ENCODE results near the gene KCNK13. TPM values are rescaled to one million over a fixed set of nuclear protein-coding genes. Genes with fewer than 3 reads are reported as not detected.
"Not testable (repeated sequence)": the region's sequence is repeated elsewhere in the genome, so short reads cannot be mapped to it uniquely, and the experiment has no call there.

The KCNK13 gene
- polyA plus RNA-seq, 10 donors = 0.16 to 0.48 (median 0.42) TPM; not detected in 1

GRCh38 chr14:90193925-90194324 lies 132.1 kb downstream of the KCNK13 start:
- DNase-seq = no peak

GRCh38 chr14:90194706-90195105 lies 132.9 kb downstream of the KCNK13 start:
- no peak for DNase-seq

GRCh38 chr14:90198541-90199060 lies 136.8 kb downstream of the KCNK13 start:
- DNase-seq = no peak

GRCh38 chr14:90200546-90200945 lies 138.8 kb downstream of the KCNK13 start:
- DNase-seq = not testable (repeated sequence)

DNA sequence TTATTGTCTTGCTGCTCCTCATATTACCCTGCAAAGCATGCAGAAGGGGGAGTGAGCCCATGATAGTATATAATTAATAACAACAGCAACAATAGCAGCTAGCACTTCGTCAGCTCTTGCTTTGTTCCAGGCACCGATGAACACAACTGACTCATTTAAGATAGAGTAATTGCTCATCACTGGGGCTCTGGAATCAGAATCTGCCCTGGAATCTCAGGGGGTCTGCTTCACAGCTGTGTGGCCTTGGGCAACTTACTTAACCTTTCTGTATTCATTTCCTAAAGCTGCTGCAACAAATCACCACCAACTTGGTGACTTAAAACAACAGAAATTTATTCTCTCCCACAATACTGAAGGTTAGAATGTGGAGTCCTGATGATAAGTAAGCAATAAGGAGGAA lies 139.6 kb downstream of the KCNK13 start:
- no peak for DNase-seq

GRCh38 chr14:90204516-90204915 lies 142.7 kb downstream of the KCNK13 start:
- DNase-seq = no peak

DNA sequence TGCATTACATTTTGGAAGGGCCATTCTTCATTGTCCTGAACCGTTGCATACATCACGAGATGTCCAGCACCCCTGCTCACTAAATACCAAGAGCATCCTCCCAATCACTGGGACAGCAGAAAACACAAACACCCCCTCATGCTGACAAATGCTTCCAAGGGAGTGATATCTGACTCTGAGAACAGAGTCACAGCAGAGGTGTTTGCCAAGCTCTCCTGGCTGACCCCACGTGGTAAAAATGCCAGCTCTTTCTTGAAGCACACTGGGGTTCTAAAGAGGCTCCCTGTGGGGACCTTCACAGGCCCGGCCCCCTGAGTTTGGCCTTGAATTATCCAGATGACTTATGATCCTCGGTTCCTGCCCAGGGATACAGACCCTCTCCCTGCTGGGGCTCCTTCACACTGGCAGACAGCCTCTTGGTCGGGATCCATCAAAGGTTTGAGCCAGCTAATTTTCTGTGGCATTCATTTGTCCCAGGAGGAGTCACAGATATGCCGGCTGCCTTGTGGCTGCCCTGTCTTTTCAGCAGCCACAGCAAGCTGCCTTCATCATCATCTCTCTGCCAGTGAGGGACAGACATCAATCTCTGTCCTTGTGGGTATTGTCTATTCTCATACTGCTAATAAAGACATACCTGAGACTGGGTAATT lies 151.4 kb downstream of the KCNK13 start:
- DNase-seq = no peak

- no peak for DNase-seq
These were observed 166.7 kb downstream of the KCNK13 start for GRCh38 chr14:90228478-90228877.

DNA sequence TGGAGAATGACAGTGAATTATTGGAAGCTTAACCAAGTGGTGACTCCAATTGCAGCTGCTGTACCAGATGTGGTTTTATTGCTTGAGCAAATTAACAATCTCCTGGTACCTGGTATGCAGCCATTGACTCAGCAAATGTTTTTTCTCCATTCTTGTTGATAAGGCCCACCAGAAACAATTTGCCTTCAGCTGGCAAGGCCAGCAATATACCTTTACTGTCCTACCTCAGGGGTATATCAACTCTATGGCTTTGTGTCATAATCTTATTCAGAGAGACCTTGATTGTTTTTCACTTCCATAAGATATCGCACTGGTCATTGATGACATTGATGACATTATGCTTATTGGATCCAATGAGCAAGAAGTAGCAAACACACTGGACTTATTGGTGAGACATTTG lies 168.1 kb downstream of the KCNK13 start:
- DNase-seq = not testable (repeated sequence)

Other genes with a start within 250 kb of the KCNK13 start
- gene EFCAB11, start 107.3 kb upstream of the KCNK13 start, polyA plus RNA-seq (ENCODE audit: insufficient read length in 10 of 10) = 1 to 10 TPM; 5.6 to 9.1 (median 7.7) TPM
- 10 to 100 TPM in 5 of 10 donors, 1 to 10 TPM in 5; 7.7 to 13.5 (median 10.0) TPM for gene TDP1, start 106.1 kb upstream of the KCNK13 start, polyA plus RNA-seq (ENCODE audit: insufficient read length in 10 of 10)
- gene PSMC1, start 194.6 kb downstream of the KCNK13 start, polyA plus RNA-seq (ENCODE audit: insufficient read length in 10 of 10) = 100 to 1,000 TPM in 9 of 10 donors, 10 to 100 TPM in 1; 94.5 to 136 (median 111) TPM